ENCODE measurements around the gene NLRP10. TPM values are rescaled to one million over a fixed set of nuclear protein-coding genes. Genes with fewer than 3 reads are reported as not detected.

The NLRP10 gene
- total and polyA plus RNA-seq, 2 donors (not counting 3 experiments of a cell fraction or from before 2014, with no cell fraction given), result not detected

DNA sequence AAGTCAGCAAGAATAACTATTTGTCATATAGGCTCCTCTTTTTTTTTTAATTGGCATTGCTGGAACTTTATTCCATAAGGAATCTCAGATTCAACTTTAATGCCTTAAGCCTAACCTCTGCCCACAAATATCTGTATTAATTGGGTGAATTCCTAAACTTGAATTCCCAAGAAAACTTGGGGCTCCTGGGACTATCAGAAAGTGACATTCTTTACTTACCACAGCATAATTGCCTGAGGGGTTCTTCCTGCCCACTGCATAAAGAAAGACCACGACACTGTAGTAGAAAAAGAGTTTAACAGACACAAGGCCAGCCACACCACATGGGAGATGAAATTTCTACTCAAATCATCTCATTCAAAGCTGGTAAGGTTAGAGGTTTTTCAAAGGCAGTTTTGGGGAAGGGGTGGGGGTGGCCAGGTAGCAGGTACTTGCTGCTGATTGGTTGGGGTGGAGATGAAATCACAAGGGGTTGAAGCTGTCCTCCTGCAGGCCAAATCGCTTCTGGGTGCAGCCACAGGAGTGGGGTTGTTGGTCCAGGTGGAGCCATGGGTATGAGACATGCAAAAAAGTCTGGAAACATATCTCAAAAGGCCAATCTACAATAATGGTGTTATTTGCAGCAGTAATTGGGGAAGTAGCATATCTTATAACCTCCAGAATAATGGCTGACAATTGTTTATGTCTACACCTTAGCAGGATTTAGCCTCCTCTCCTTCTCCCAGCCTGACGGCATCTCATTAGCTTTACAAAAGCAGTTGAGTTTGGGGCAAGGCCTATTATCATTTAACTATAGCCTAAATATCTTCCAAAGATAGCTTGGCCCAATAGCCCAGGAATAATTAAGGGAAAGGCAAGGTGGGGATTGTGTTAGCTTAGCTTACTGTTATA, 4.8 kb upstream of the NLRP10 start:
- H3K27ac ChIP-seq (ENCODE audit: insufficient read depth, low read depth, low read length), result no peak overlapping the region

More for the DNA sequence above, 4.8 kb upstream of the NLRP10 start:
- TF ChIP-seq EZH2 (IDR thresholded peaks at IDR 0.05; ENCODE audit: borderline replicate concordance, low read depth, low read length, severe bottlenecking) (no peak), POLR2AphosphoS5 (IDR thresholded peaks at IDR 0.05; ENCODE audit: insufficient read depth, low read depth, low read length) (no peak), GATA2 (IDR thresholded peaks at IDR 0.05; ENCODE audit: insufficient read depth, insufficient read length, low read depth, low read length) (no peak), FOS (IDR thresholded peaks at IDR 0.05; ENCODE audit: borderline replicate concordance, insufficient read depth, low read length) (no peak), MYC (IDR thresholded peaks at IDR 0.05; ENCODE audit: low read depth, low read length) (no peak), POLR2A (IDR thresholded peaks at IDR 0.05; ENCODE audit: low read depth, low read length) (no peak), JUN (IDR thresholded peaks at IDR 0.05; ENCODE audit: borderline replicate concordance, insufficient read depth, insufficient read length, low read depth) (no peak), MAX (IDR thresholded peaks at IDR 0.05; ENCODE audit: insufficient read depth, insufficient read length) (no peak)
- TF ChIP-seq, protein P1, sequence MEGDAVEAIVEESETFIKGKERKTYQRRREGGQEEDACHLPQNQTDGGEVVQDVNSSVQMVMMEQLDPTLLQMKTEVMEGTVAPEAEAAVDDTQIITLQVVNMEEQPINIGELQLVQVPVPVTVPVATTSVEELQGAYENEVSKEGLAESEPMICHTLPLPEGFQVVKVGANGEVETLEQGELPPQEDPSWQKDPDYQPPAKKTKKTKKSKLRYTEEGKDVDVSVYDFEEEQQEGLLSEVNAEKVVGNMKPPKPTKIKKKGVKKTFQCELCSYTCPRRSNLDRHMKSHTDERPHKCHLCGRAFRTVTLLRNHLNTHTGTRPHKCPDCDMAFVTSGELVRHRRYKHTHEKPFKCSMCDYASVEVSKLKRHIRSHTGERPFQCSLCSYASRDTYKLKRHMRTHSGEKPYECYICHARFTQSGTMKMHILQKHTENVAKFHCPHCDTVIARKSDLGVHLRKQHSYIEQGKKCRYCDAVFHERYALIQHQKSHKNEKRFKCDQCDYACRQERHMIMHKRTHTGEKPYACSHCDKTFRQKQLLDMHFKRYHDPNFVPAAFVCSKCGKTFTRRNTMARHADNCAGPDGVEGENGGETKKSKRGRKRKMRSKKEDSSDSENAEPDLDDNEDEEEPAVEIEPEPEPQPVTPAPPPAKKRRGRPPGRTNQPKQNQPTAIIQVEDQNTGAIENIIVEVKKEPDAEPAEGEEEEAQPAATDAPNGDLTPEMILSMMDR (IDR thresholded peaks at IDR 0.05; ENCODE audit: extremely low read depth in 1 of 2, insufficient read depth in 1 of 2, low read depth in 1 of 2, low read length in 2 of 2), result no peak
- FAIRE-seq (no peak), DNase-seq (ENCODE audit: low read depth, low spot score) (no peak)
- H3K9me3 ChIP-seq (replicated peaks; ENCODE audit: control insufficient read depth, insufficient read depth, low read length), result no peaks in the 10 kb centered on the region
- no TSS peak for BruUV-seq (replicated peaks)
- H3K36me3 ChIP-seq (ENCODE audit: control insufficient read depth in 2 of 2, extremely low read depth in 1 of 2, insufficient read depth in 2 of 2, low read length in 2 of 2), result no peaks in the 10 kb centered on the region
- H3K9ac ChIP-seq (replicated peaks; ENCODE audit: extremely low read depth, insufficient read depth, low read length), result no peak overlapping the region
- no peak overlapping the region for H3K4me2 ChIP-seq (ENCODE audit: insufficient read depth, low read length)
- no peak overlapping the region for H3K4me3 ChIP-seq (replicated peaks in 1 of 3; ENCODE audit: insufficient read depth in 1 of 3, low read depth in 1 of 3, low read length in 3 of 3)
- H2AFZ ChIP-seq (ENCODE audit: low read depth, low read length), result no peak overlapping the region
- ChIA-PET CTCF (interaction anchor here (0.6 to 1.5 kb wide), 3 partner anchors 17 to 77 kb away, joined by 3 read pairs; partner anchors contain the start of gene EIF3F), POLR2A (interaction anchor here (0.6 kb wide), 1 partner anchor 13 kb away, joined by 7 read pairs; no protein-coding TSS in a partner anchor)
- H3K27me3 ChIP-seq (ENCODE audit: control insufficient read depth in 2 of 2, insufficient read depth in 2 of 2, low read length in 2 of 2), result no peaks in the 10 kb centered on the region
- dilution Hi-C loops (cut with MboI; ENCODE audit: extremely low pct_ligation_motif_present, low sequenced_read_pairs) (no loop called here), intact Hi-C loops (cut with micrococcal nuclease) (loop anchor here (5.0 kb wide), 1 partner anchor 618 kb away; no protein-coding TSS in a partner anchor)
- H4K20me1 ChIP-seq (replicated peaks; ENCODE audit: control insufficient read depth, extremely low read depth, insufficient read depth, low read length), result no peaks in the 10 kb centered on the region
- no peaks in the 10 kb centered on the region for H3K4me1 ChIP-seq (ENCODE audit: control insufficient read depth, extremely low read depth, insufficient read depth, low read length)
- H3K9me1 ChIP-seq (replicated peaks; ENCODE audit: control insufficient read depth, extremely low read depth, insufficient read depth, low read length), result no peaks in the 10 kb centered on the region
- H3K79me2 ChIP-seq (ENCODE audit: control insufficient read depth, insufficient read depth, low read length), result no peaks in the 10 kb centered on the region

Measured in endothelial cell of umbilical vein (primary cell).